Right lobe of liver (tissue), 6 donors: ENCODE measurements around the gene KRTAP26-1. TPM values are rescaled to one million over a fixed set of nuclear protein-coding genes. Genes with fewer than 3 reads are reported as not detected.

Source experiments
- ATAC-seq, 4 donors: fragments of 200-7000 bp; cut with Tn5 transposase; one replicate each; pipeline ENCODE4 v1.9.1; 2020; ENCODE audit warnings: mild to moderate bottlenecking in 4 of 4, moderate library complexity in 4 of 4
- DNase-seq, 3 donors: peaks; one replicate each; pipeline ENCODE4 v3.0.0-alpha.2; 2020
- H3K27ac ChIP-seq, 3 donors: fragments of 200-600 bp; one replicate each; pipeline ENCODE4 v1.8.0; 2022
- H3K27me3 ChIP-seq, 2 donors: fragments of 200-600 bp; one replicate each; pipeline ENCODE4 v1.8.0; 2022
- H3K36me3 ChIP-seq, 4 donors: fragments of 200-600 bp; sonication (generic) in 1 of 4; one replicate each; pipeline versions ENCODE4 v1.5.1 to v1.8.0; 2017 to 2022; ENCODE audit warnings: control low read depth in 1 of 4
- H3K4me1 ChIP-seq, 4 donors: fragments of 200-600 bp; sonication (generic) in 1 of 4; one replicate each; pipeline versions ENCODE4 v1.5.1 to v1.8.0; 2017 to 2022; ENCODE audit warnings: control low read depth in 1 of 4
- H3K4me3 ChIP-seq, 3 donors: fragments of 200-600 bp; one replicate each; pipeline ENCODE4 v1.8.0; 2022
- H3K9me3 ChIP-seq, 4 donors: fragments of 200-600 bp; sonication (generic) in 1 of 4; one replicate each; pipeline versions ENCODE4 v1.5.1 to v1.8.0; 2017 to 2022; ENCODE audit warnings: control low read depth in 1 of 4
- CTCF ChIP-seq, 4 donors: fragments of 200-600 bp in 3 of 4; fragments of 450-650 bp in 1 of 4; IDR thresholded peaks; one replicate each; pipeline versions ENCODE4 v1.5.1 to v1.8.0; 2016 to 2022; ENCODE audit warnings: antibody characterized with exemption in 4 of 4, mild to moderate bottlenecking in 2 of 4
- POLR2A ChIP-seq: fragments of 450-650 bp; IDR thresholded peaks from one replicate; pipeline ENCODE4 v1.6.1; 2017; ENCODE audit warnings: antibody characterized with exemption, mild to moderate bottlenecking
- WGBS: methylation state at CpG from one replicate; pipeline ENCODE4 v1.1.6; 2018; ENCODE audit warnings: low coverage, low lambda C conversion rate; ENCODE audit not compliant: insufficient coverage; ENCODE audit errors: missing lambda C conversion rate; 5-methylcytosine and 5-hydroxymethylcytosine counted together
- intact Hi-C, 2 donors: fragments of 100-400 bp; cut with DNase I; formaldehyde crosslinking; loops; one replicate each; pipeline versions ENCODE4 v1.11.2 to v1.14.1; 2022
- total RNA-seq, 6 experiments: library from RNA; depleted of rRNA in 2 of 6; stranded (reverse); fragments of >200 nt in 2 of 6; fragmentation: NEBNext Ultra II Directional in 3 of 6; extraction: Animal tissue kit (Norgen Biotek cat#: 25700) in 3 of 6; gene quantifications; one replicate each; pipeline versions ENCODE4 v1.1.0 to v1.2.4, GENCODE V29; 2016 to 2023
- donor health status: DM: no; HTN: yes; CAD: no.
- donor health status: DM: no; HTN: no; CAD: no.
- donor health status: DM: no; HTN: no; CAD: no.
- donor health status: DM: no; HTN: yes; CAD: no.
- donor health status: DM: no; HTN: yes; CAD: no.

Gene KRTAP26-1
- total RNA-seq, 6 experiments from 2014 or later: not detected

DNA sequence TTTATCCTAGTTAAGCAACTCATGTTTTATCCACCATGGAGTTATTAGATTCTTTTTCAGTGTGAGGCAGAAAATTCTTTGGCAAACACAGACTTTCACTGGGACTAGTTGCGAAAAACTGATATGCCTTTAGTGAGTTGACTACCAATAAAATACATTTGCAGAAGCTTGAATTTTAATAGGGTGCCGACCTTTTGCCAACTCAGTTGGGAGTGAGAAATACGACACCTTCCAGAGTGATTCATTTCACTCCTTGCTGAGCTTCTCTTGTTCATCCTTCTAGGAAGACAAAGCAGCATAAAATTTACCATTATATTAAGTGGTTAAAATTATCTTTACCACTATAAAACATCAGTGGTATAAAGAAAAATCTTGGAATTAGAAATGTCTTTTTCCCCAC, 29.5 kb upstream of the KRTAP26-1 start:
- no peaks in the 10 kb centered on the region for H3K9me3 ChIP-seq
- DNase-seq: no peak
- no peaks in the 10 kb centered on the region for H3K27me3 ChIP-seq
- H3K4me1 ChIP-seq: no peaks in the 10 kb centered on the region
- no peak overlapping the region for H3K27ac ChIP-seq
- intact Hi-C loops: loop anchor here (10.0 kb wide), 1 partner anchor 735 kb away; no protein-coding TSS in a partner anchor
- H3K4me3 ChIP-seq: no peak overlapping the region
- TF ChIP-seq CTCF (IDR thresholded peaks at IDR 0.05): no peak
- no peak for TF ChIP-seq POLR2A
- ATAC-seq: no peak
- 18% methylated on average over 3 of the region's 3 CpGs for WGBS
- H3K36me3 ChIP-seq: no peaks in the 10 kb centered on the region

DNA sequence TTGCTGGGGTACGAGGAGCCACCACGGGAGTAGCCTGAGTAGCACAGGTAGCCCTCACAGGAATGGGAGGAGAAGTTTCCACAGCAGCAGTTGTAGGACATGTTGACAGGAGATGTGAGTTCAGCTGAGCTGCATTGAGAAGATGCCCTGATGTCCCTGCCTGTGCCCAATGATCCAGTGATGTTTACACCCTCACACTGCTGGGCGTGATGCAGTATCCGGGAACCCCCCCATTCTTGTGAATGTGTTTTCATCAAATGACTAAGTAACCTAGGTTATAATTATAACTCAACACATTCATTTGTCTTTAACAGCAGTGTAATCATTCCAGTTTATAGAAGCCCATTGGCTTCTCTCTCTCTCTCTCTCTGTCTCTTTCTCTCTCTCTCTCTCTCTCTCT, 28.4 kb upstream of the KRTAP26-1 start, which contains the start of gene KRTAP23-1:
TSS of gene KRTAP23-1 (minus strand) at position 101 of the 400 bp plus-strand sequence. CDS start at position 101, 0 bp downstream.
- Histone ChIP-seq H3K36me3 (no peaks in the 10 kb centered on the region), H3K4me3 (no peak within 1 kb of the TSS), H3K9me3 (no peaks in the 10 kb centered on the region), H3K27me3 (no peaks in the 10 kb centered on the region), H3K4me1 (no peaks in the 10 kb centered on the region), H3K27ac (no peak within 1 kb of the TSS)
- 20% methylated on average over 1 of the region's 4 CpGs for WGBS
- TF ChIP-seq POLR2A (no peak), CTCF (IDR thresholded peaks at IDR 0.05) (no peak)
- intact Hi-C loops: loop anchor here (10.0 kb wide), 1 partner anchor 736 kb away; no protein-coding TSS in a partner anchor
- no peak for DNase-seq
- no peak for ATAC-seq

GRCh38 chr21:30345014-30345413, 24.9 kb upstream of the KRTAP26-1 start:
- no peak for TF ChIP-seq CTCF (IDR thresholded peaks at IDR 0.05)
- no peak for TF ChIP-seq POLR2A
- no peak for DNase-seq

GRCh38 chr21:30340714-30341573, 20.8 kb upstream of the KRTAP26-1 start:
- intact Hi-C loops: loop anchor here (10.0 kb wide), 1 partner anchor 744 kb away; no protein-coding TSS in a partner anchor
- ATAC-seq (peak; percentile 69 to 74 (median 72)), DNase-seq (no peak)
- Histone ChIP-seq H3K9me3 (no peaks in the 10 kb centered on the region), H3K27me3 (no peaks in the 10 kb centered on the region), H3K4me1 (no peaks in the 10 kb centered on the region), H3K4me3 (no peak overlapping the region), H3K27ac (no peak overlapping the region), H3K36me3 (no peaks in the 10 kb centered on the region)
- TF ChIP-seq CTCF (IDR thresholded peaks at IDR 0.05): peak; percentile 73 to 92 (median 83)
- no peak for TF ChIP-seq POLR2A
- WGBS: 78% methylated on average over 2 of the region's 2 CpGs

More at GRCh38 chr21:30345014-30345413, 24.9 kb upstream of the KRTAP26-1 start:
- Histone ChIP-seq H3K4me3 (no peak overlapping the region), H3K9me3 (no peaks in the 10 kb centered on the region), H3K27ac (no peak overlapping the region), H3K4me1 (no peaks in the 10 kb centered on the region), H3K36me3 (no peaks in the 10 kb centered on the region), H3K27me3 (no peaks in the 10 kb centered on the region)
- intact Hi-C loops: loop anchor here (10.0 kb wide), 1 partner anchor 740 kb away; no protein-coding TSS in a partner anchor
- no peak for ATAC-seq
- WGBS: 44% methylated on average over 2 of the region's 2 CpGs
